HG03521 (cell line): Measurements from ENCODE around the gene ARPC1B.
"Not testable (repeated sequence)": the region's sequence is repeated elsewhere in the genome, so short reads cannot be mapped to it uniquely, and the experiment has no call there.

Experiments used
- ATAC-seq: cut with Tn5 transposase; IDR thresholded peaks from one replicate; pipeline ENCODE4 v1.9.1; 2021; ENCODE audit warnings: mild to moderate bottlenecking, moderate library complexity; ENCODE audit not compliant: unreplicated experiment

The ARPC1B gene

DNA sequence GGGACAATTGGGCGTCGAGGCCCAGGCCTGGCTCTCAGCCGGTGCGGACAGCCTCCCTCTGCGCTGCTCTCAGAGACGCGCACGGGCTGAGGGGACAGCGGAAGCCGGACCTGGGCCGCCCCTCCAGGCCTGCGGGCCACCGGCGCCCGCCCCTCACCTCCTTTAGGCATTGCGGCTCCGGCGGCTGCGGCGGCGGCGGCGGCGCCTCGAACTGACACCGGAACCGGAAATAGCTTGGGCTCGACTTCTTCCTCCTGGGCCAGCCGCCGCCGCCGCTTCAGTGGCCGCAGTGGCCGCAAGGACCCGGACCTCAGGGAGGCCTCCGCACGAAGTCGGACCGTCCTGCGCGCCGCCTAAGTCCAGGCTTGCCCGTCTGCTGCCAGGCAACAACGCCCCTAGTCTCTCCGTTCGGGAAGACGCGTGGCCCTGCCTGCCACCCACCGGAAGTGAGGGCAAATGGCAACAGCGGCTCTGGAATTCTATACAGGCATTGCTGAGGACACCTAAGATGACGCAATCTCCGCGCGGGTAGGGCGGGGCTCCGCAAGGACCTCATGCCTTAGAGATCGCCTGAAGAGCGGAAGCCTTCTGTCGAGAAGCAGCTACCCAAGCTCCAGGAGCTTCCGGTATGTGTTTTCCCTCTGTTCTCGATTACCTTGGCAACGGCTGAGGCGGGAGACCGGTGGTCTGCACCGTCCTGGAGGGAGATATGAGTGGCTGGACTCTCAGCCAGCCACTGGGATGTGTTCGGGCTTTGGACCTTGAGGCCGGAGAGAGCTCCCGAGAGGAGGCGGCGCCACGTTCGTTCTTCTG is 34.1 kb downstream of the ARPC1B start, which contains the start of the genes BUD31 and PDAP1:
TSS of gene BUD31 (plus strand) at position 591 of the 813 bp plus-strand sequence. CDS start 2,124 bp downstream, outside the sequence.
TSS of gene PDAP1 (minus strand) at position 219 of the 813 bp plus-strand sequence. CDS start at position 170, 49 bp downstream.
- peak; percentile 76 for ATAC-seq

GRCh38 chr7:99409192-99409572 is 34.7 kb downstream of the ARPC1B start:
- ATAC-seq, result no peak

- ATAC-seq, result no peak
Observed at GRCh38 chr7:99409806-99410205, 35.3 kb downstream of the ARPC1B start.

GRCh38 chr7:99410635-99411034 is 36.1 kb downstream of the ARPC1B start:
- ATAC-seq, result no peak

DNA sequence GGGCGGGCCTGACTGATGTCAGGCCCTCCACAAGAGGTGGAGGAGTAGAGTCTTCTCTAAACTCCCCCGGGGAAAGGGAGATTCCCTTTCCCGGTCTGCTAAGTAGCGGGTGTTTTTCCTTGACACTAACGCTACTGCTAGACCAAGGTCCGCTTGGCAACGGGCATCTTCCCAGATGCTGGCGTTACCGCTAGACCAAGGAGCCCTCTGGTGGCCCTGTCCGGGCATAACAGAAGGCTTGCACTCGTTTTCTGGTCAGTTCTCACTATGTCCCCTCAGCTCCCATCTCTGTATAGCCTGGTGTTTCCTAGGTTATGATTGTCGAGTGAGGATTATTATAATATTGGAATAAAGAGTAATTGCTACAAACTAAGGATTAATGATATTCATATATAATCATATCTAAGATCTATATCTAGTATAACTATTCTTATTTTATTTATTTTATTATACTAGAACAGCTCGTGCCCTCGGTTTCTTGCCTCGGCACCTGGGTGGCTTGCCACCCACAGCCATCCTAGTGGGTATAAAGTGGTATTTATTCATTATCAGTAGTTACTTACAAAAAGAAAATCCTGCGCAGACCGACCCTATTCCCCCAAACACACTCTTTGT is 41.1 kb downstream of the ARPC1B start:
- not testable (repeated sequence) for ATAC-seq

- ATAC-seq, result no peak
Observed at GRCh38 chr7:99418260-99418659, 43.7 kb downstream of the ARPC1B start.

GRCh38 chr7:99419323-99420021 is 44.9 kb downstream of the ARPC1B start:
- no peak for ATAC-seq

GRCh38 chr7:99420213-99420612 is 45.7 kb downstream of the ARPC1B start:
- no peak for ATAC-seq

GRCh38 chr7:99420986-99421385 is 46.5 kb downstream of the ARPC1B start:
- no peak for ATAC-seq

GRCh38 chr7:99422186-99422585 is 47.7 kb downstream of the ARPC1B start:
- ATAC-seq, result no peak

GRCh38 chr7:99422625-99423024 is 48.1 kb downstream of the ARPC1B start:
- ATAC-seq, result no peak

DNA sequence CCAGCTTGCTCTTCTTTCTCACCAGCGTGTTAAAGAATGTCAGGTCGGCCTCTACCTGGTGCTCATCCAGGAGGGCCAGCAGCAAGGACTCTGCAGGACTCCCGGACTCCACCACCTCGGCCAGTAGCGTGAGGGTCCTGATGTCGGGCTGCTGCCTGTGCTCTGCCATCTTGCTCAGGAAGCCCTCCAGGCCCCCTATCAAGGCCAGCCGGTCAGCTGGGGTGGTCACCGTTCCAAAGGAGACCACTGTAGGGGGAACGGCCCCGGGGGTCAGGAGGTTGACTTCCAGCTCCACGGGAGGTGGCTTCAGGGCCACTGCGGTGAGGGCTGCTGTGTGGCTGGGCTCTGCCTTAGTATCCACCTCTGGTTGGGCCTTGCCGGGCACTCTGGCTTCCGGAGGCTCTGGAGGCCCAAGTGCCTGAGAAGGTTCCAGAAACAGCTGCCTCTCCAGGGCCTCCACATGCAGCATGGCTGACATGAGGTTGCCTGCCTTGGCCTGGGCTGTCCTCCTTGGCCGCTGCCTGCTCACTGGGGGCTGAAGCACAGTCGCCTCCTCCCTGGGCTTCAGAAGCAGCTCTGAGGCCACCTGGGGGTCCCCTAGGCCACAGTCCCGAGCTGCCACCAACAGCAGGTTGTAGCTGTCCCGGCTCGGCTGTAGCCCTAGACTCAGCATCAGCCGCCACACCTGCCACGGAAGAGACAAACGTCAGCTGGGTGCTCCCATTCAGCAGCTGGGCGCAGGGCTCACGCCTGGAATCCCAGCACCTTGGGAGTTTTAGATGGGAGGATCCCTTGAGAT is 50.6 kb downstream of the ARPC1B start:
- ATAC-seq, result no peak

- ATAC-seq, result no peak
Observed at GRCh38 chr7:99428972-99429566, 54.5 kb downstream of the ARPC1B start.

DNA sequence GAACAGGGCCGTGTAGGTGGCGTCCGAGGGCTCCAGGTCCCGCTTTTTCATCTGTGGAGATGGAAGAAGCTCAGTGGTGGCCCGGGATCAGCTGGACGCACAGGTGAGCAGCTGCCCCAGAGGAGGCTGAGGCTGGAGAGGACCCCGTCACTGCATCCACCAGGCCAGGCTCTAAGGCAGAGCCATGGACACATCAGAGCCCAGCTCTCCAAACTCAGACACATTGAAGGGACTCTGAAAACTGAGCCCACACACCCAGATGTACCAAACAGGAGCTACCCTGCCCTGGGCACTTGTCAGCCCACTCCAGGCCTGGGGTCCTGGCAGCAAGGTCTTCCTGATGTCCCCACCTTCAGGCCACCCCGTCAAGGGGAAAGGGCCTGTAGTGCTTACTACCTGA is 55.2 kb downstream of the ARPC1B start:
- no peak for ATAC-seq

GRCh38 chr7:99431756-99432540 is 57.4 kb downstream of the ARPC1B start:
- not testable (repeated sequence) for ATAC-seq

- no peak for ATAC-seq
Observed at GRCh38 chr7:99433158-99433557, 58.6 kb downstream of the ARPC1B start.

DNA sequence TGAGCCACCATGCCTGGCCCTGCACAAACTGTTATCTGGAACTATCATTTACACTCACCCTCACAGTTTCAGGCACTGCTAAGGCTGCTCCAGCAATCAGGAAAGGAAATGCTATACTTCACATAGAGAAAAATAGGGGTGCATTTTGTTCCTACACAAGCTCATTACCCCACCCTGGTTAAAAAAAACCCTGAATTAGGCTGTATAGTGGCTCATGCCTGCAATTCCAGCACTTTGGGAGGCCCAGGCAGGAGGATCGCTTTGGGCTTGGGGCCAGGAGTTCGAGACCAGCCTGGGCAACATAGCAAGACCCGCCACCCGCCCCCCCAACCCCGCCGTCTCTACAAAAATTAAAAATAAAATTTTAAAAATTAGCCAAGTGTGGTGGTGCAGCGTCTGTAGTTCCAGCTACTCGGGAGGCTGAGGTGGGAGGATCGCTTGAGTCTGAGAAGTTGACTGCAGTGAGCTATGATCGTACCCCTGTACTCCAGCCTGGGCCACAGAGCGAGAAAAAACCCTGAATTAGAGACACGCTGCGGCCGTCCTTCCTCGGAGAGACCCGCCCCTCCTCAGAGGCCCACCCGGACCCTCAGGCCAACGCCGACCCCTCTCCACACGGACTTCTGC is 63.5 kb downstream of the ARPC1B start:
- ATAC-seq, result no peak

DNA sequence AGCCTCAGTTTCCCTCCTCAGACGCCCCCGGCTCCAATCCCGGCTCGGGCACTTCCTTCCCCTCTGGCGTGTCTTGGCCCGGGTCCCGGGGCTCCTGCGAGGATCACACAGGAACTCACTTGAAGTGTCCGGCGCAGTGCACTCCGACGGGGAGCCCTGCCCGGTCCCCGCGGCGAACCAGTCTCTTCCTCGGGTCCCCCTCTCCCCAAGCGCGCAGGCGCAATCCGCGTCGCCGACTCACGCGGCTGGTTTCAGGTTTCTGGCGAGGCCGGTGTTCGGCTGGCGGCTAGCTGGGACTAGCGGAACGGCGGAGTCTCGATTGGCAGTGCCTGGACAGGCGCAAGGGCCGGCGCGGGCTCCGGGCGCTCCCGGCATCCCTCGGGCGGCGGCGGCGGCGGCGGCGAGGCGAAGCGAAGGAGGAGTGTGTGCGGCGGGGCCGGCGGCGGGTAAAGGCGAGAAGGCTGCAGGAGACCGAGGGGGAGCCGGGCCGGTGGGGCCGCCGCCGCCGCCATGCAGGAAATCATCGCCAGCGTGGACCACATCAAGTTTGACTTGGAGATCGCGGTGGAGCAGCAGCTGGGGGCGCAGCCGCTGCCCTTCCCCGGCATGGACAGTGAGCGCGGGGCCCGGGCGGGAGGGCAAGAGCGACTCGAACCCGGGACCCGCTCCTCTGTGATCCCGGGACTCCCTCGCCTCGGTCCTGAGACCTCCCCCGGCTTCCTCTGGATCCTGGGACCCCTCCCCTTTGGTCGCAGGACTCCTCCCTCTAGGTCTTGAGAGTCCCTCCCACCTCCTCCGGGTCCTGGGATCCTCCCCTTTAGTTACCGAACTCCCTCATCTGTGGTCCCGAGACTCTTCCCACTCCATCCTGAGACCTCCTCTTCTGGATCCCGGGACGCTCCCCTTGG is 64.3 kb downstream of the ARPC1B start, which contains the start of the genes CPSF4 and PTCD1:
TSS of gene CPSF4 (plus strand) at position 371 of the 908 bp plus-strand sequence. CDS start at position 511, 140 bp downstream.
TSS of gene PTCD1 (minus strand) at position 226 of the 908 bp plus-strand sequence. CDS start 3,556 bp downstream, outside the sequence.
- peak; percentile 93 for ATAC-seq
